CD4-positive, alpha-beta T cell treated with Interleukin-4 for 1 hour (primary cell): ENCODE data around the gene SERPINB12.
A peak's percentile ranks its signal among the peaks of the same experiment; 100 is the strongest.

Experiments
- DNase-seq, 2 donors: peaks; one replicate each; pipeline ENCODE4 v3.0.0-alpha.2; 2020 to 2022

Gene SERPINB12

GRCh38 chr18:63552581-63552980, 10.4 kb downstream of the SERPINB12 start:
- no peak for DNase-seq

DNA sequence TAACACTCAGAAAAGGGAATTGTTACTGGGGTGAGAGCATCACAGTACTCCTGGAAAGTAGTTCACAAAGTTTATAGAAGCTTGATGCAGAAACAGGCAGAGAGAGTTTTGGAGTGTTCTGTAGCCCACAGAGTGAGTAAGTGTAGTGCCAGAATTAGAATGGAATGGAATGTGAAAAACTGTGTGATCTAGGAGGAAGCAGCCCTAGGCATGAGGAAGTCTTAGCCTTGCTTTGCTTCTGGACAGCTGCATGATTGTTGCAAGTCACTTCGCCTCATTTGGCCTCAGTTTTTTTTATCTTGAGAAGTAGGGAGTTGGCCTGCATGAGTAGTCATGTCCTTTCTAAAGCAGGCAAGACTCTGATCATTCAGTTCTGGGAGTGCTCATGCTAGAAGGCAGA, 10.9 kb downstream of the SERPINB12 start:
- DNase-seq, result no peak

GRCh38 chr18:63559567-63560491, 17.7 kb downstream of the SERPINB12 start:
- DNase-seq, result no peak

GRCh38 chr18:63562284-63562683, 20.1 kb downstream of the SERPINB12 start:
- no peak for DNase-seq

DNA sequence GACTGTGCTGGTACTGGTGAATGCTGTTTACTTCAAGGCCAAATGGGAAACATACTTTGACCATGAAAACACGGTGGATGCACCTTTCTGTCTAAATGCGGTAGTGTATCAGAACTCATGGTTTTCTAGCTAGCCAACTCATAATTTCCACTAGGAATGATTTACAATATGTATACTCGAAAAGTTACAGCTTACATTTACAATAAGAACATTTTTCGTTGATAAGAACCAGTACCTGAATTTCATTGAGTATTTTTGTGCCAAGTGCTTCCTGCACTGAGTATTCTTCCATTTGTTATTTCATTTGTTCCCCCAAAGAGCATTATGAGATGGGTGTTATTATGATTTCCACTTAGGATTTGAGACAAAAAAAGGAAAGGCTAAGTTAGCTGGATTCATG, 21.9 kb downstream of the SERPINB12 start:
- no peak for DNase-seq

- no peak for DNase-seq
Measured at GRCh38 chr18:63564561-63564960, 22.4 kb downstream of the SERPINB12 start.

DNA sequence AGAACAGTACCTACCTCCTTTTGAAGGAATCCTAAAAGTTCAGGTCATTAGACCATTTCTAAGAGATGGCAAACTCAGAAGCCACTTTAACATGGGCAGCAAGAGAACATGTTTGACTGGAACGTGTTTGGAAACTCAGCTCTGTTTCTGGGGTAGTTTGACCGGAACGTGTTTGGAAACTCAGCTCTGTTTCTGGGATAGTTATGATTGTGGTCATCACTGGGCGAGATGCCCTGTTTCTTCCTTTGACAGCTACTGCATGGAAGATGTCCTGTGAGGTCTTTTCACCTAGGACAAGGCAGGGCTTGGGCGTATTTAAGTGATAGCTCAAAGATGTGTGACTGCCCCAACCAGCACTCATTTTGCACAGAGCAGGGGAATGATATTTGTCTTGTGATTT, 25.1 kb downstream of the SERPINB12 start:
- no peak for DNase-seq

DNA sequence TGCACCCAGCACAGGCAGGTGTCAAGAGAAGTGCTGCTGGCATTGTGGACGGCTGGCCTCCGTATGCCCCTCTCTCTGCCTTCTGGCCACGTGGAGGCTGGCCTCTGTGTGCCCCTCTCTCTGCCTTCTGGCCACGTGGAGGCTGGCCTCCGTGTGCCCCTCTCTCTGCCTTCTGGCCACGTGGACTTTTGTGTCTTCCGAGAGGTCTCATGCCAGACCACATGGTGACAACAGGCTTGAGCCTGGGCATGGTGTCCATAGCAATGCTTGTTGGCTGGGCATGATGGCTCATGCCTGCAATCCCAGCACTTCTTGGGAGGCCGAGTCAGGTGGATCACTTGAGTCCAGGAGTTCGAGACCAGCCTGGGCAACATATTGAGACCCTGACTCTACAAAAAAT, 25.7 kb downstream of the SERPINB12 start:
- no peak for DNase-seq

- DNase-seq, result no peak
Measured at GRCh38 chr18:63570721-63571120, 28.6 kb downstream of the SERPINB12 start.

DNA sequence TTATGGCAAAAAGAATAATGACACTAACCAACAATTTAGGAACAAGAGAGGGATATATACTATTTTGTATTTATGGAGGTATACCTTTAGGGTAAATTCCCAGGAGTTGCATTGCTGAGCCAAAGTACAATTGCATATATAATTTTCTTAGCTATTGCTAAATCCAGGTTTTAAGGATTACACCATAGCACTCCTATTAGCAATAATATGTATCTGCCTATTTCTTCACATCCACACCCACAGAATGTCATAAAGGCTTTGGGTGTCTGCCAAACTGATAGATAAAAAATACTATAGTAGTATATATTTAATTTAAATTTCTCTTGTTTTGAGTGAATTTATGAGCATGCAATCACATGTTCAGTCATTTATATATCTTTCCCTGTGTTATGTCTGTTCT, 33.5 kb downstream of the SERPINB12 start:
- DNase-seq, result no peak

DNA sequence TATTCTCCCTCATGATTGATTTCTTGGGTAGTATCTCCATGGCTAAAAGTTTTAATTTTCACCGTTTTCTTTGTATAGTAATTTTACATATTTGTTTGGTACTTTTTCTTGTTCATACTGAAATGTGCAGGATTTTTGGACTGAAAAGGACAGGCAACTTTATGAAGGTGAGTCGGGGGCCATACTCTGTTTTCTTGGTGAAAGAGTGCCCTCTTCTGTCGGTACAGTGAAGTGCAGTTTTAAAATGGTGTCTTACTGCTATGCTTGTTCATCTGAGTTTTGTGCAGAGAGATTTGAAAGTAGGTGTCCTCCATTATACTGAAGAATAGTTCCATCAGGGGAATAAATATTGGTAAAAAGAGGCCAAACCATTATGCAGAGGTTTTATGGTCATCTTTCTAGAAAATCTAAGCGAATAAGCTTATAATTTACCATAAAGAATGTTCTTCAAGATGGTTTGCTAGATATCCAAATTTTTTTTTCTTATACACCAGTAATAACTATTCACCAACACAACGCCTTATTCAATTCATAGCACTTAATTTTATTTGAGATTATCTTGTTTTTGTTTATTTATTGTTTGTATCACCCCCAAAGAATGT, 36.3 kb downstream of the SERPINB12 start:
- DNase-seq, result peak in 1 of 2 donors; percentile 5

- no peak for DNase-seq
Measured at GRCh38 chr18:63579616-63580015, 37.4 kb downstream of the SERPINB12 start.

DNA sequence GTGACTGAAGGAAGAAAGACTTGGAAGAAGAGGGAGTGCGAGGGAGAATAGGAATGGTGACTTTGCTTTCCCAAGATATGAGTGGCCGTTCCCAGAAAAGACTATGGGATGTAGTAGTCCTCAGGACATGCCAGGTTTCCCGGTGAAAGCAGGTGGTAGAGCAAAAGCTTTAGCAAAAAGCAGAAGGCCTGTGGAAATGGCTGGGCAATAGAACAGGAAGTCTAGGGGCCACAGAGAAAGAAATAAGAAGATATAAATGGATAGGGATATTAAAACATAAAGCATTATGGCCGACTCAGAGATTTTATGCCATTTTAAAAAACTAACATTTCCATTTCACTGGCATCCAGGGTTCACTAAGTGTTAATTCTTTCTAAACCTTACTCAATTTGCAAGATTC, 43.8 kb downstream of the SERPINB12 start:
- no peak for DNase-seq

DNA sequence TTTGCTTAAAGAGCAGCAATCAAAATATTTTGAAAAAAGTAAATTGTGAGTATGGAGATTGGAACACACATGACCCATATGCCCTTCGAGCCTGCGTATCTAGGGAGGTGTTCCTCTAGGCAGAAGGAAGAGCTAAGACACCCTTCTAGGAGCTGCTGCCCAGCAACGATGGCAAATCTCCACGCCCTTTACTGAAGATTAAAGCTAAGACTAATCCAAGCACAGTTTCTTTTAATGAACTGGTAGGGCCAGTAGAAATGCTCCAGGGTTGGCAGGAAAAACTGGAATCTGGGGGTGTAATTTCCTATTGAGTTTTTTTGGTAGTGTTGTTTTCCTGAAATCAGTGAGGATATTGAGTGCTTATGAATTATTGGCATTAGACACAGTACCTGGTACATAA, 44.3 kb downstream of the SERPINB12 start:
- DNase-seq, result no peak

GRCh38 chr18:63586966-63587365, 44.8 kb downstream of the SERPINB12 start, which contains the start of gene SERPINB13:
TSS of gene SERPINB13 (plus strand) at chr18:63587343. CDS start at chr18:63588668, 1,325 bp downstream.
- DNase-seq, result no peak

GRCh38 chr18:63588909-63589308, 46.7 kb downstream of the SERPINB12 start:
- DNase-seq, result no peak

GRCh38 chr18:63590373-63590772, 48.2 kb downstream of the SERPINB12 start:
- DNase-seq, result no peak

- no peak for DNase-seq
Measured at GRCh38 chr18:63590966-63591695, 49.0 kb downstream of the SERPINB12 start.

- no peak for DNase-seq
Measured at GRCh38 chr18:63591725-63592124, 49.6 kb downstream of the SERPINB12 start.

GRCh38 chr18:63592471-63592870, 50.3 kb downstream of the SERPINB12 start:
- DNase-seq, result no peak

GRCh38 chr18:63596964-63597363, 54.8 kb downstream of the SERPINB12 start:
- DNase-seq, result no peak

- no peak for DNase-seq
Measured at GRCh38 chr18:63603355-63603754, 61.2 kb downstream of the SERPINB12 start.

- no peak for DNase-seq
Measured at GRCh38 chr18:63603772-63604171, 61.6 kb downstream of the SERPINB12 start.
